Immature natural killer cell (primary cell): Measurements from ENCODE around the gene CPSF3. TPM values are rescaled to one million over a fixed set of nuclear protein-coding genes. Genes with fewer than 3 reads are reported as not detected.

Source experiments
- DNase-seq, 3 donors: peaks; one replicate each; pipeline ENCODE4 v3.0.0; 2022; ENCODE audit warnings: mixed read lengths in 1 of 3
- H3K27ac Mint-ChIP-seq, 6 donors: one replicate each; pipeline ENCODE4 v1.8.0; 2020; ENCODE audit warnings: mixed read lengths in 6 of 6, mild to moderate bottlenecking in 5 of 6, inconsistent platforms in 4 of 6, moderate library complexity in 3 of 6
- H3K27me3 Mint-ChIP-seq, 3 donors: one replicate each; pipeline ENCODE4 v1.8.0; 2020 to 2021; ENCODE audit warnings: low read depth in 3 of 3, mild to moderate bottlenecking in 3 of 3, mixed read lengths in 3 of 3, moderate library complexity in 3 of 3, inconsistent platforms in 1 of 3
- H3K36me3 Mint-ChIP-seq, 3 donors: one replicate each; pipeline ENCODE4 v1.8.0; 2020; ENCODE audit warnings: mixed read lengths in 3 of 3, inconsistent platforms in 2 of 3, mild to moderate bottlenecking in 2 of 3
- H3K4me1 Mint-ChIP-seq, 2 donors: one replicate each; pipeline ENCODE4 v1.8.0; 2020; ENCODE audit warnings: inconsistent platforms in 2 of 2, mild to moderate bottlenecking in 2 of 2, mixed read lengths in 2 of 2, moderate library complexity in 1 of 2
- H3K4me3 Mint-ChIP-seq, 5 donors: one replicate each; pipeline ENCODE4 v1.8.0; 2020; ENCODE audit warnings: mild to moderate bottlenecking in 5 of 5, mixed read lengths in 5 of 5, inconsistent platforms in 3 of 5, moderate library complexity in 3 of 5
- H3K9me3 Mint-ChIP-seq, 6 donors: one replicate each; pipeline ENCODE4 v1.8.0; 2020; ENCODE audit warnings: mild to moderate bottlenecking in 6 of 6, mixed read lengths in 6 of 6, inconsistent platforms in 4 of 6, moderate library complexity in 3 of 6
- polyA plus RNA-seq, 3 donors: library from polyadenylated mRNA; unstranded; fragments of 300-500 nt; fragmentation: Illumina TruSeq; gene quantifications; one replicate each; pipeline ENCODE4 v1.2.3, GENCODE V29; 2021

The CPSF3 gene
- polyA plus RNA-seq, 3 donors from 2014 or later = 22.1 to 48.0 (median 35.2) TPM

DNA sequence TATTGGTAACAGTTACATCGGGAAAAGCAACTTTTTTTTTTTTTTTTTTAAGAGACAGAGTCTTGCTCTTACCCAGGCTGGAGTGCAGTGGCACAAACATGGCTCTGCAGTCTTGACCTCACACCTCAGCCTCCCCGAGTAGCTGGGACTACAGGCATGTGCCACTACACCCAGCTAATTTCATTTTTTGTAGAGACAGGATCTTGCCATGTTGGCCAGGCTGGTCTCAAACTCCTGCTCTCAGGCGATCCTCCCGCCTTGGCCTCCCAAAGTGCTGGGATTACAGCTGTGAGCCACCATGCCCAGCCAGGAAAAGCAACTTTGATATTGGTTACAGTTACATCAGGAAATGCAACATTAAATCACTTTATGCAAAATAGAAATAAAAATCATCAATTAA lies 4.7 kb upstream of the CPSF3 start:
- Mint-ChIP-seq H3K4me3 (no peak overlapping the region), H3K4me1 (peaks cover 71 to 79% of the 10 kb centered on the region in 2 donors), H3K36me3 (peaks cover 3 to 9% (median 4%) of the 10 kb centered on the region in 3 donors), H3K9me3 (no peaks in the 10 kb centered on the region), H3K27ac (peak overlapping the region in 1 of 6 donors; percentile 19), H3K27me3 (peaks cover 4 to 10% (median 5%) of the 10 kb centered on the region in 3 donors)
- DNase-seq = no peak

DNA sequence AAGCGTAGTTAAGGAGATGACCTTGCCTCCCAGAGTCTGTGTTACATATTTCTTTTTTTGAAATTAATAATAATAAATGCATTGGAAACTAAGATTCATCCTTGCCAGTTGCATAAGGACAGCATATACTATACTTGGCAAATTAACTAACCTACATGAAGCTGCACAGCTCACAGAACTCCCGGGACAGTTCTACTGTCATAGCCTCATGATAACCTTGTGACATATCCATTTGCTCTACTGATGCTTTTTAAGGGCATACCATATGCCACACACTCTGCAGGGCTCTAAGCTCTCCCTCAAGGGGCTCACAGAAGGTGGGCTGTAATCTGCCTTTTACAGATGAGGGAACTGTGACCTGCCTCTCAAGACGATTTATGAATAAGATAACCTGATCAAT lies 3.9 kb upstream of the CPSF3 start:
- no peaks in the 10 kb centered on the region for H3K9me3 Mint-ChIP-seq
- H3K4me3 Mint-ChIP-seq = no peak overlapping the region

DNA sequence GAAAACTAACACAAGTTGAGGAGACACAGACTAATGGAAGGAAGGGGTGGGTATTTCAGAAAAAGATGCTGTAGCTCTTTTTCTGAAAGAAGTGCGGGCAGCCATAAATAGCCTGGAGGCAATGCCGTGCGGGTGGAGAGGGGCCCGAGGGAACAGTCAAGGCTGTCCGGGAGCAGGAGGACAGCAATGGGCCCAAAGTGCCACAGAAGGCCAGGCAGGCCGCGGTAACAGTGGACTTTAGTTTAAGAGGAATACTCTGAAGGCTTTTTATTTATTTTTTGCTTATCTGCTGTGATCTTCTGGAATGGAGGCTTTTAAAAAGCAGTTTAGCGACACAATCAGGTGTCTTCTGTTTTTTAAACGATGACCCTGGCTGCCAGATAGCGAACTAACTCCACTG lies 3.0 kb upstream of the CPSF3 start:
- Mint-ChIP-seq H3K4me1 (peaks cover 59 to 67% of the 10 kb centered on the region in 2 donors), H3K9me3 (no peaks in the 10 kb centered on the region), H3K36me3 (peaks cover 3 to 9% (median 4%) of the 10 kb centered on the region in 3 donors), H3K27ac (peak overlapping the region in 4 of 6 donors; percentile 19 to 51 (median 22)), H3K4me3 (peak overlapping the region in 3 of 5 donors; percentile 47 to 67 (median 57)), H3K27me3 (peaks cover 4 to 9% (median 8%) of the 10 kb centered on the region in 3 donors)
- DNase-seq = no peak

More for the DNA sequence above, 3.9 kb upstream of the CPSF3 start:
- Mint-ChIP-seq H3K4me1 (peaks cover 63 to 71% of the 10 kb centered on the region in 2 donors), H3K36me3 (peaks cover 3 to 9% (median 4%) of the 10 kb centered on the region in 3 donors), H3K27me3 (peaks cover 4 to 10% (median 8%) of the 10 kb centered on the region in 3 donors), H3K27ac (no peak overlapping the region)
- no peak for DNase-seq

DNA sequence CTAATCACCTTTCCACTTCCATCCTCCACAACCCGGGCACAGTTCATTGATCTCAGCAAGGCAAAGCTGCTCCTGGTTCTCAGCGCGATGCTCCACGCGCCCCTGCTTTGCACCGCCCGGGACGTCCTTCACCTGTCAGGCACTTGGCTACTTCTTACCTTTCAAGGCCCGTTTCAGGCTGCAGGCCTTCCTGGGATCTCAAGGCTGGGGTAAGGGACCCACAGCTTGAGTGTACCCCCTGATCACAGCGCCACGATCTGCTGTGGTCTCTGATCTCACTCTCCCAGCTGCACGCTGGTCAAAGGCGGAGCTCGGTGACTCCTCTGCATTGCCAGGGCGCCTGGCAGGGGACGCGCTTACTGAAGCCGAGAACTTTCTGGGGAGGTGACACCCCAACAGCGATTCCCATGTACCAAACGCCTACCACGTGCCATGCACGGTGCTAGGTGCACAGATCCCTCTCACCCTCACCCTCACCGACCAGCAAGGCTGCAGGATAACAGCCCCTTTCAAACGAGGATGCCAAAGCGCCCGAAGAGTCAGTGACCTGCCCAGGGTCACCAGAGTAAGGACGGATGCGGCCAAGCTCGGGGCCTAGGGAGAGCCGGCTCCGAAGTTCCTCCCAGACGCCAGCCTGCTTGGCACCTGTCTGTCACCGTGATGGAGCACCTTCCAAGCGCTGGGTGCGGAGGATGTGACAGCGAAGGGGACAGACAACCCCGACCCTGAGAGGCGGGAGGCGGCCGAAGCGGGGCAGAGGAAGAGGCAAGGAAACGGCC lies 944 bp upstream of the CPSF3 start:
- Mint-ChIP-seq H3K27ac (peak overlapping the region in 5 of 6 donors; percentile 86 to 92 (median 90)), H3K9me3 (no peaks in the 10 kb centered on the region), H3K27me3 (peaks cover 2 to 9% (median 8%) of the 10 kb centered on the region in 3 donors), H3K4me1 (peaks cover 41 to 47% of the 10 kb centered on the region in 2 donors), H3K4me3 (peak overlapping the region in 2 of 5 donors; percentile 89 to 92), H3K36me3 (peaks cover 0 to 9% (median 0%) of the 10 kb centered on the region in 3 donors)
- peak; percentile 19 to 42 (median 21) for DNase-seq

DNA sequence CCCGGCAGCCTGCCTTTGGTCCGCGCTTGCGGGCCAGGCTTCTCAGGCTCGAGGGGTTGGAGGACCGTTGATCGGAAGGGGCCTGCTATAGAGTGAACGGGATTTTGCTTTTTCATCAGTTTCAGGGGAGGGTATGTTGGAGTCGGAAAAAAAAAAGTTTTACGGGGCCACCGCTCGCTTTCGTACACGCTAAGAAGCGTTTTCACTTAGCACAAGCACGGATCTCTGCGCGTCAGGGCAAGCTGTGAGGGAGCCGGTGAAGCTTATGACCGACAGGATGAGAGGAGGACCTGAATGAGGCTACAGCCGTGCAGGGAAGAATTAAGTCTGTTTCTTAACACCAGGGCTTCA lies 443 bp downstream of the CPSF3 start:
- Mint-ChIP-seq H3K27me3 (peaks cover 2 to 9% (median 8%) of the 10 kb centered on the region in 3 donors), H3K4me1 (peaks cover 30 to 38% of the 10 kb centered on the region in 2 donors), H3K9me3 (no peaks in the 10 kb centered on the region), H3K36me3 (no peaks in the 10 kb centered on the region), H3K27ac (no peak overlapping the region), H3K4me3 (no peak overlapping the region)
- peak in 1 of 3 donors; percentile 44 for DNase-seq

DNA sequence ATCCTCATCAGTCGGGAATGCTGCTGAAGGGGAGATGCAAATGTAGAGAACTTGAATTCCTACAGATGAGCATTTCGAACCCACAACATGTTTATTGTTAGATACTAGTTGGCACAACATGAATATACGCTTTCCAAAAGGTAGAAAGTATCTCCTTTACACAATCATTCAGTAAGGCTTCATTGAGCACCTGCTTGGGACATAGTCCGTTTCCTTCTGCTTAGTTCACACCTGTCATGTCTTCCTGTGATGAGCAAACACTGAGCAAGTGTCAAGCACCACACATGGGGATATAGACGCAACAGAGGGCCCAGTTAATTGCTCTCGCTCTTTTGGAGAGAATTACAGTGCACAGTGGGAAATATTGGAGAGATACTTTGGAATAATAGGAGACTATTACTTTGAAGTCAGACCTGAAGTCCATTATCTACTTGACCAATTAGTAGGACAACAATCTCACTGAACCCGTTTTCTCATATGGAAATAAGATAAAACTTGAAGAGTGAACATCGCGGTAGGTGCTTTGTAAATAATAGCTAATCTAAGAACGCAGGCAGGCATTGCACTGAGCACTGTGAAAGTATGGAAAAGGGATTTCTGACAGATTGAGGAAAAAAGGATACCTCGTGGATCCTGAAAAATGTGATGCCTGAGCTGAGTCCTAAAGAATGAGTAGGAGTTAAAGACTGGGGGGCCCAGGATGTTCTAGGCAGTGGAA lies 1.2 kb downstream of the CPSF3 start:
- DNase-seq = no peak
- Mint-ChIP-seq H3K4me3 (no peak overlapping the region), H3K9me3 (no peaks in the 10 kb centered on the region), H3K4me1 (peaks cover 27 to 31% of the 10 kb centered on the region in 2 donors), H3K27ac (no peak overlapping the region), H3K27me3 (peaks cover 2 to 9% (median 8%) of the 10 kb centered on the region in 3 donors), H3K36me3 (no peaks in the 10 kb centered on the region)

DNA sequence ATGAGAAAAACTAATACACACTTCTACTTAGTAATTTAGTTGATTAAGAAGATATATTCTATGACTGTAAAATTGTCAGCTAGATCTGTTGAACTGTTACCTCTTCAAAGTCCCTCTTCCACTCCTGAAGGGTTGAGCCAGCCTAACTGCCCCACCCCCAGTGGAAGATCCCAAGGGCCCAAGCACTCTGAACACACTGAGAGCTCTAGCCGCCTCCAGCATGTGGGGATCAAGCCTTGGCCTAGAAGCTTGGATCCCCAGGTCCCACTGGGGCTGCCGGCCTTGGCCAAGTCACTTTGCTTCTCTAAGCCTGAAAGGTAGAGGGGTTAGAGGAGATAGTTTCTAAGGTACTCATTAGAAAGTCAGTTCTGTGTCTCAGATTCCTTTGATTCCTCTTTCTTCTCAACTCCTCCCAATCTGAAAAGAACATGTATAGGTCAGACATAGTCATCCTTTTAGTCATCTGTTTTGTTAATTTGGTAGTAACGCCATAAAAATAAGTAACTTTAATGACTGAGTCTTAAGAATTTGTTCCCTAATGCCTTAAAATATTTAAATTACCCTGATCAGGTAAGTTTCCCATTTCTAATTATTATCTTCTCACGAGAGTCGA lies 5.6 kb downstream of the CPSF3 start:
- Mint-ChIP-seq H3K36me3 (peaks cover 25 to 36% (median 27%) of the 10 kb centered on the region in 3 donors), H3K9me3 (no peaks in the 10 kb centered on the region), H3K27ac (no peak overlapping the region), H3K4me1 (peaks cover 1 to 5% of the 10 kb centered on the region in 2 donors), H3K27me3 (no peaks in the 10 kb centered on the region), H3K4me3 (no peak overlapping the region)
- no peak for DNase-seq

DNA sequence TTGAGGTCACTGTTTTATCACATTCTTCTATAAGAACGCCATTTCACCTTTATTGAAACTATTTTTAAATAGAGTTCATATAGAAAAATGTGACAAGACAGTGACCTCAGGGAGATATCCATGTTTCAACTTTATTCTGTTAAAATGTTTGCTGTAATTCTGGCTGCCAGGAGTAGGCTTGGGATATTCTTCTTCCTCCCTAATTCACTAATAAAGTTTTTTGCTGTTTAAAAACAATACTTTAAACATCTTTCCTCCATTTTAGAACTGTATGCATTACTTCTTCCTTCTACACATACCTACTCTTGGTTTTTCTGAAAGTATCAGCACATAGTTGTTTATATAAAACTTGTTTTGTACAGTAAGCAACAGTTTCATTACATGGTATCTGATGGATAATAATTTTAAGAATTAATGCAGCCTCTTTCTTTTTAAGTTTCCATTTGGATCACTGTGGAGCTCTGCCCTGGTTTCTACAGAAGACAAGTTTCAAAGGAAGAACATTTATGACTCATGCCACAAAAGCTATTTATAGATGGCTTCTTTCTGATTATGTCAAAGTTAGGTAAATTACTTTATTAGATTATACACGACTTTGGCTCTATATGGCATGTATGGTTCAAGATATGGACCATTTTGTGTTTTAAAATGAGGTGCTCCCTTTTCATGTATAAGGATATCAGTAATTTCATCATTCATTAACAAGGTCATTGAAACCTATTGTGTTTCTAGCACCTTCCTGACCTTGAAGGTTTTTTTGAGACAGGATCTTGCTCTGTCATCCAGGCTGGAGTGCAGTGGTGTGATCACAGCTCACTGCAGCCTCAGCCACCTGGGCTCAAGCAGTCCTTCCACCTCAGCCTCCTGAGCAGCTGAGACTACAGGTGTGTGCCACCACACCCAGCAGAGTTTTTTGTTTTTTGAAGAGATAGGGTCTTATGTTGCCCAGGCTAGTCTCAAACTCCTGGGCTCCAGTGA lies 7.2 kb downstream of the CPSF3 start:
- no peak overlapping the region for H3K27ac Mint-ChIP-seq
- peaks cover 1 to 5% of the 10 kb centered on the region in 2 donors for H3K4me1 Mint-ChIP-seq
- no peaks in the 10 kb centered on the region for H3K9me3 Mint-ChIP-seq
- H3K27me3 Mint-ChIP-seq = no peaks in the 10 kb centered on the region
- no peak overlapping the region for H3K4me3 Mint-ChIP-seq
- no peak for DNase-seq
- peaks cover 32 to 44% (median 32%) of the 10 kb centered on the region in 3 donors for H3K36me3 Mint-ChIP-seq

DNA sequence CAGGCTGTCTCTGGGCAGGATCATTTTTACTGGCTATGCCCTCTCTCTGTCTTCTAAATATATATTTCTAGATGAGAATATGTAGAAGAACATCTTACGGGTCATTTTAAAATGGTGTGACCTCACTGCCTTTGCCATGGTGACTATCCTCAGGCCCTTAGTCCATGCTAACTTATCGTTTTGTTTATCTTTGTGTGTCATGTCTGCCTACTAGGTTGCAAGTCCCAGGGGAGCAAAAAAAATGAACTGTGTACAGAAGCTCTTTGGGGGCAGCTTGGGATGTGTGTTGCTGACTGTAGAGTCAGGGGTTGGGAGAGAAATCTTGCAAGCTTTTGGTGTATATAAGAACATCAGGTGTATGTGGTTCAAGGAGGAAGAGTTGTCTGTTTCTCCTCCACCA lies 11.0 kb downstream of the CPSF3 start:
- no peak overlapping the region for H3K4me3 Mint-ChIP-seq
- no peaks in the 10 kb centered on the region for H3K9me3 Mint-ChIP-seq
- H3K27ac Mint-ChIP-seq = peak overlapping the region in 1 of 6 donors; percentile 43

DNA sequence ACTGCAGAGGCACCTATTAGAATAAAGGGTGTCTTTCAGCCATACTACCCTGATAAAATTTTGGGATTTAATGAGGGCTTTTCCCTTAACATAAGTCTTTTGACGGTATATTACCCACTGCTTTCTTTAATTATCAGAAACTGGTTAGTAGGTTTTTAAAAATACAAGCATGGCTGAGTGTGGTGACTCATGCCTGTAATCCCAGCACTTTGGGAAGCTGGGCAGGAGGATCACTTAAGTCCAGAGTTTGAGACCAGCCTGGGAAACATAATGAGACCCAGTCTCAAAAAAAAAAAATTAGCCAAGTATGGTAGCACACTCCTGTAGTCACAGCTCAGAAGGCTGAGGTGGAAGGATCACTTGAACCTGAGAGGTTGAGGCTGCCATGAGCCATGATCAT lies 16.1 kb downstream of the CPSF3 start:
- no peak overlapping the region for H3K27ac Mint-ChIP-seq
- H3K4me3 Mint-ChIP-seq = no peak overlapping the region
- no peak for DNase-seq
- H3K4me1 Mint-ChIP-seq = no peaks in the 10 kb centered on the region
- H3K36me3 Mint-ChIP-seq = peaks cover 31 to 55% (median 32%) of the 10 kb centered on the region in 3 donors
- H3K27me3 Mint-ChIP-seq = no peaks in the 10 kb centered on the region
- no peaks in the 10 kb centered on the region for H3K9me3 Mint-ChIP-seq

More for the DNA sequence above, 11.0 kb downstream of the CPSF3 start:
- Mint-ChIP-seq H3K36me3 (peaks cover 32 to 65% (median 47%) of the 10 kb centered on the region in 3 donors), H3K27me3 (no peaks in the 10 kb centered on the region), H3K4me1 (no peaks in the 10 kb centered on the region)
- DNase-seq = no peak

DNA sequence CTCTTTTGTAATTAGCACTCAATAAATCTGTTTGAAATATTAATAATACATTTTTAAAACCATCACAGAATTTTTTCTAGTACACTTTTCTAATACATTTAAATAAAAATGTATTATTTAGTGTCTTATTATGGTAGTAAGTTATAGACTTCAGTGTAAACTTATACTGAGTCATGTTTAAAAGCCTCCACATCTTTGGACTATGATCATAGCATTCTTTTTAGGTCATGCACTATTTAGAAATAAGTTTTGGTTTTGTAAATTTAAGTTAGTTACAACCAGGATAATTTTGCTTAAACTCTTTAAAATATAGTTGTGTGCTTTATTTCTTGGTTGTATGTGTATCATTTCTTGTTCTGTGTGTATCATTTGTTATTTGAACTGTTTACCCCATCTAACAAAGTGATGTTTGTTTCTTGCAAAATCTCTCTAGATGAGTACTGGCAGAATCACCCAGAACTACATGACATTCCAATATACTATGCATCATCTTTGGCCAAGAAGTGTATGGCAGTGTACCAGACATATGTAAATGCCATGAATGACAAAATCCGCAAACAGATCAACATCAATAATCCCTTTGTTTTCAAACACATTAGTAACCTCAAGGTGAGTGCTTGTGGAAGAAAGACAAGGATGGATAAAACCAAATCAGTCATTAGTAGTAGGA lies 16.7 kb downstream of the CPSF3 start:
- Mint-ChIP-seq H3K4me1 (no peaks in the 10 kb centered on the region), H3K4me3 (no peak overlapping the region), H3K27me3 (peaks cover 0 to 2% (median 0%) of the 10 kb centered on the region in 3 donors), H3K36me3 (peaks cover 28 to 52% (median 33%) of the 10 kb centered on the region in 3 donors), H3K9me3 (no peaks in the 10 kb centered on the region), H3K27ac (no peak overlapping the region)
- no peak for DNase-seq

DNA sequence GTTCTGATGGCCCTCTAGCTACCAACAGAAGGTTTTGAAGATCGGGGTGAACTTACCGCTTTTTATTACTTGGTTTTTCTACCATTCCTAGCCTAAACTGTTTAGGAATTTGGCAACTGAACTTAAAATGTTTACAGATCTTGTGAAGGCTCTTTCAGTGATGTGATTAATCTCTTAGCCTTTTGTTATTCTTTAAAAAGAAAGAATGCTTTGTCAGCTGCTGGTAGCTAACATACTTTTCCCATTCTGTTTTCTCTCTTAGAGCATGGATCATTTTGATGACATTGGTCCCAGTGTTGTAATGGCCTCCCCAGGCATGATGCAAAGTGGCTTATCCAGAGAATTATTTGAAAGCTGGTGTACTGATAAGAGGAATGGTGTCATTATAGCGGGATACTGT lies 18.1 kb downstream of the CPSF3 start:
- Mint-ChIP-seq H3K9me3 (no peaks in the 10 kb centered on the region), H3K36me3 (peaks cover 29 to 55% (median 34%) of the 10 kb centered on the region in 3 donors), H3K27ac (peak overlapping the region in 1 of 6 donors; percentile 53), H3K4me3 (no peak overlapping the region), H3K4me1 (no peaks in the 10 kb centered on the region), H3K27me3 (peaks cover 0 to 2% (median 0%) of the 10 kb centered on the region in 3 donors)
- DNase-seq = no peak
